LNCaP clone FGC (cell line): ENCODE measurements around the gene ZNF585A.
"Not testable (repeated sequence)": the region's sequence is repeated elsewhere in the genome, so short reads cannot be mapped to it uniquely, and the experiment has no call there.

Experiments
- DNase-seq: peaks from one replicate; pipeline ENCODE4 v3.0.0-alpha.2; 2011; ENCODE audit warnings: low read depth
- H3K4me3 ChIP-seq: 2 replicates; pipeline ENCODE4 v1.5.1; 2011; ENCODE audit warnings: mild to moderate bottlenecking, low read depth, low read length, control low read depth
- CTCF ChIP-seq: IDR thresholded peaks from 2 replicates; pipeline ENCODE4 v1.5.1; 2012; ENCODE audit warnings: mild to moderate bottlenecking; ENCODE audit not compliant: control insufficient read depth, insufficient read depth; ENCODE audit errors: extremely low read depth

ZNF585A gene

GRCh38 chr19:37197768-37198167, 25.3 kb upstream of the ZNF585A start:
- DNase-seq, result no peak
- TF ChIP-seq CTCF, result no peak
- H3K4me3 ChIP-seq, result no peak overlapping the region

- not testable (repeated sequence) for H3K4me3 ChIP-seq, DNase-seq
Measured at GRCh38 chr19:37197115-37197514, 24.6 kb upstream of the ZNF585A start.

- H3K4me3 ChIP-seq, DNase-seq: not testable (repeated sequence)
Measured at GRCh38 chr19:37195248-37195647, 22.8 kb upstream of the ZNF585A start.

GRCh38 chr19:37186071-37186470, 13.6 kb upstream of the ZNF585A start:
- not testable (repeated sequence) for DNase-seq, H3K4me3 ChIP-seq

GRCh38 chr19:37165635-37166034, 6.9 kb downstream of the ZNF585A start:
- TF ChIP-seq CTCF, result no peak
- H3K4me3 ChIP-seq, result no peak overlapping the region
- DNase-seq, result no peak

GRCh38 chr19:37160153-37160552, 12.3 kb downstream of the ZNF585A start:
- H3K4me3 ChIP-seq, result no peak overlapping the region
- no peak for TF ChIP-seq CTCF

GRCh38 chr19:37148214-37148613, 24.3 kb downstream of the ZNF585A start:
- H3K4me3 ChIP-seq, result no peak overlapping the region
- no peak for TF ChIP-seq CTCF
- no peak for DNase-seq

More at GRCh38 chr19:37160153-37160552, 12.3 kb downstream of the ZNF585A start:
- no peak for DNase-seq

- DNase-seq, result no peak
- TF ChIP-seq CTCF, result no peak
- no peak overlapping the region for H3K4me3 ChIP-seq
Measured at GRCh38 chr19:37136111-37136510, 36.4 kb downstream of the ZNF585A start.

- H3K4me3 ChIP-seq, result no peak overlapping the region
- no peak for TF ChIP-seq CTCF
- no peak for DNase-seq
Measured at GRCh38 chr19:37128821-37129177, 43.7 kb downstream of the ZNF585A start.
